Lung microvascular endothelial cell (primary cell): Measurements from ENCODE around the gene KRT28. TPM values are rescaled to one million over a fixed set of nuclear protein-coding genes. Genes with fewer than 3 reads are reported as not detected.
"Not testable (repeated sequence)": the region's sequence is repeated elsewhere in the genome, so short reads cannot be mapped to it uniquely, and the experiment has no call there.

Source experiments
- DNase-seq, 2 donors: peaks; one replicate each; pipeline versions ENCODE4 v3.0.0 to v3.0.0-alpha.2; 2010; ENCODE audit warnings: low read depth in 2 of 2
- total RNA-seq: library from RNA; depleted of rRNA; stranded (reverse); fragments of >200 nt; gene quantifications from 2 replicates; pipeline ENCODE4 v1.2.1, GENCODE V29; 2014

The KRT28 gene
- total RNA-seq, 1 donor from 2014 or later, result not detected

- peak; percentile 10 to 52 for DNase-seq
Observed at GRCh38 chr17:40819528-40820125, 19.9 kb upstream of the KRT28 start.

- DNase-seq, result peak; percentile 89
Observed at GRCh38 chr17:40818733-40819527, 19.2 kb upstream of the KRT28 start.

- no peak for DNase-seq
Observed at GRCh38 chr17:40818343-40818732, 18.6 kb upstream of the KRT28 start.

- no peak for DNase-seq
Observed at GRCh38 chr17:40817103-40817682, 17.4 kb upstream of the KRT28 start.

GRCh38 chr17:40816569-40816968, 16.8 kb upstream of the KRT28 start:
- DNase-seq, result no peak

- DNase-seq, result no peak
Observed at GRCh38 chr17:40815381-40815780, 15.6 kb upstream of the KRT28 start.

- DNase-seq, result not testable (repeated sequence)
Observed at GRCh38 chr17:40814657-40815056, 14.9 kb upstream of the KRT28 start.

- no peak for DNase-seq
Observed at GRCh38 chr17:40813804-40814203, 14.0 kb upstream of the KRT28 start.

GRCh38 chr17:40812639-40813038, 12.9 kb upstream of the KRT28 start:
- no peak for DNase-seq

GRCh38 chr17:40810494-40810893, 10.7 kb upstream of the KRT28 start:
- DNase-seq, result peak in 1 of 2 donors; percentile 44

- DNase-seq, result peak in 1 of 2 donors; percentile 60
Observed at GRCh38 chr17:40809721-40810421, 10.1 kb upstream of the KRT28 start.

- DNase-seq, result no peak
Observed at GRCh38 chr17:40806131-40806530, 6.4 kb upstream of the KRT28 start.

GRCh38 chr17:40803617-40804082, 3.9 kb upstream of the KRT28 start:
- peak; percentile 64 to 82 for DNase-seq

- DNase-seq, result no peak
Observed at GRCh38 chr17:40801157-40801556, 1.4 kb upstream of the KRT28 start.

- no peak for DNase-seq
Observed at GRCh38 chr17:40800381-40800780, 622 bp upstream of the KRT28 start.

- DNase-seq, result no peak
Observed at GRCh38 chr17:40796846-40797245, 2.9 kb downstream of the KRT28 start.

- no peak for DNase-seq
Observed at GRCh38 chr17:40795019-40795667, 4.6 kb downstream of the KRT28 start.

GRCh38 chr17:40794466-40794865, 5.3 kb downstream of the KRT28 start:
- no peak for DNase-seq

GRCh38 chr17:40793832-40794231, 5.9 kb downstream of the KRT28 start:
- DNase-seq, result no peak

GRCh38 chr17:40791787-40792436, 7.8 kb downstream of the KRT28 start:
- DNase-seq, result peak; percentile 55 to 80

- no peak for DNase-seq
Observed at GRCh38 chr17:40791111-40791510, 8.6 kb downstream of the KRT28 start.
